ENCODE measurements around the gene SIGMAR1.
"Not testable (repeated sequence)": the region's sequence is repeated elsewhere in the genome, so short reads cannot be mapped to it uniquely, and the experiment has no call there.

The SIGMAR1 gene

GRCh38 chr9:34644766-34645314, 7.3 kb upstream of the SIGMAR1 start:
- no peak for TF ChIP-seq EZH2phosphoT487 (IDR thresholded peaks at IDR 0.05; ENCODE audit: low read length)
- TF ChIP-seq EZH2 (optimal IDR thresholded peaks at IDR 0.05; ENCODE audit: low read depth, low read length), result no peak
- TF ChIP-seq CTCF (IDR thresholded peaks at IDR 0.05; ENCODE audit: low read length), result no peak
- Histone ChIP-seq H3K4me1 (ENCODE audit: low read length) (peaks cover 14% of the 10 kb centered on the region), H3K4me3 (ENCODE audit: low read length) (no peak overlapping the region), H3F3A (ENCODE audit: insufficient read depth, low read length) (peaks cover 11% of the 10 kb centered on the region), H3K27ac (ENCODE audit: low read length) (no peak overlapping the region), H3K4me2 (ENCODE audit: low read depth, low read length) (no peak overlapping the region), H4K20me1 (ENCODE audit: insufficient read depth, low read length) (no peaks in the 10 kb centered on the region), H3K9ac (ENCODE audit: low read length) (no peak overlapping the region), H3K36me3 (replicated peaks; ENCODE audit: insufficient read depth, low read length) (0 out of 2 replicates have a peak, but pooled peaks cover 3% of the 10 kb centered on the region), H3K9me3 (replicated peaks; ENCODE audit: insufficient read depth, low read length) (no peaks in the 10 kb centered on the region), H3K79me2 (ENCODE audit: low read length) (peaks cover 22% of the 10 kb centered on the region), H3K9me2 (replicated peaks; ENCODE audit: insufficient read depth, low read length) (no peaks in the 10 kb centered on the region), H2AFZ (ENCODE audit: low read length) (no peak overlapping the region), H3K27me3 (replicated peaks; ENCODE audit: insufficient read depth, low read length) (no peaks in the 10 kb centered on the region)
- DNase-seq, result no peak

DNA sequence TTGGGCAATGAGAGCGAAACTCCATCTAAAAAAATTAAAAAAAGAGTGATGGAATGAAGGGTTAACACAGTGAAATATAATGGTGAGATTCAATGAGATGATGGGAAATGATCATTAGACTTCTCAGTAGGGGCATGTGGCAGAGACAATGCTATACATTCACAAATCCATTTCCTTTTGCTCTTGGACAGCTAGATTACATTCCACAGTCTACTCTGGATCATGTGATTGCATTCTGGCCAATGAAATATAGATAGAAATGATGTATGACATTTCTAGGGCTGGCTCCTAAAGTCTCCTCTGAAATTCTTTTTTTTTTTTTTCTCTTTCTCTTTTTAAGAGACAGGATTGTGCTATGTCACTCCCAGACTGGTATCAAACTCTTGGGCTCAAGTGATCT, 5.1 kb upstream of the SIGMAR1 start:
- TF ChIP-seq EZH2phosphoT487 (IDR thresholded peaks at IDR 0.05; ENCODE audit: low read length) (no peak), CTCF (IDR thresholded peaks at IDR 0.05; ENCODE audit: low read length) (no peak), EZH2 (optimal IDR thresholded peaks at IDR 0.05; ENCODE audit: low read depth, low read length) (no peak)
- H3K9me3 ChIP-seq (replicated peaks; ENCODE audit: insufficient read depth, low read length), result no peaks in the 10 kb centered on the region
- peaks cover 11% of the 10 kb centered on the region for H3F3A ChIP-seq (ENCODE audit: insufficient read depth, low read length)
- peaks cover 12% of the 10 kb centered on the region for H3K4me1 ChIP-seq (ENCODE audit: low read length)
- H3K27me3 ChIP-seq (replicated peaks; ENCODE audit: insufficient read depth, low read length), result no peaks in the 10 kb centered on the region
- H3K4me2 ChIP-seq (ENCODE audit: low read depth, low read length), result no peak overlapping the region
- no peaks in the 10 kb centered on the region for H3K36me3 ChIP-seq (replicated peaks; ENCODE audit: insufficient read depth, low read length)
- no peak overlapping the region for H3K4me3 ChIP-seq (ENCODE audit: low read length)
- no peak for DNase-seq
- no peak overlapping the region for H3K27ac ChIP-seq (ENCODE audit: low read length)
- H4K20me1 ChIP-seq (ENCODE audit: insufficient read depth, low read length), result no peaks in the 10 kb centered on the region
- no peaks in the 10 kb centered on the region for H3K9me2 ChIP-seq (replicated peaks; ENCODE audit: insufficient read depth, low read length)
- H3K79me2 ChIP-seq (ENCODE audit: low read length), result peaks cover 7% of the 10 kb centered on the region
- H3K9ac ChIP-seq (ENCODE audit: low read length), result no peak overlapping the region
- H2AFZ ChIP-seq (ENCODE audit: low read length), result no peak overlapping the region

DNA sequence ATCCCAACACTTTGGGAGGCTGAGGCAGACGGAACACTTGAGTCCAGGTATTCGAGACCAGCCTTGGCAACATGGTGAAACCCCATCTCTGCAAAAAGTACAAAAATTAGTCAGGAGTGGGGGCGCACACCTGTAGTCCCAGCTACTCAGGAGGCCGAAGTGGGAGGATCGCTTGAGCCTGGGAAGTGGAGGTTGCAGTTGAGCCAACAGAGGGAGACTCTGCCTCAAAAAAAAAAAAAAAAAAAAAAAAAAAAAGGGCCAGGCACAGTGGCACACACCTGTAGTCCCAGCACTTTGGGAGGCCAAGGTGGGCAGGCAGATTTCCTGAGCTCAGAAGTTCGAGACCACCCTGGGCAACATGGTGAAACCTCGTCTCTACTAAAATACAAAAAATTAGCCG, 1.7 kb upstream of the SIGMAR1 start:
- H2AFZ ChIP-seq (ENCODE audit: low read length); H4K20me1 ChIP-seq (ENCODE audit: insufficient read depth, low read length); H3F3A ChIP-seq (ENCODE audit: insufficient read depth, low read length); H3K4me1 ChIP-seq (ENCODE audit: low read length); DNase-seq; H3K36me3 ChIP-seq (replicated peaks; ENCODE audit: insufficient read depth, low read length); H3K27me3 ChIP-seq (replicated peaks; ENCODE audit: insufficient read depth, low read length); H3K27ac ChIP-seq (ENCODE audit: low read length); H3K9ac ChIP-seq (ENCODE audit: low read length); H3K9me2 ChIP-seq (replicated peaks; ENCODE audit: insufficient read depth, low read length); H3K9me3 ChIP-seq (replicated peaks; ENCODE audit: insufficient read depth, low read length); H3K4me2 ChIP-seq (ENCODE audit: low read depth, low read length); H3K4me3 ChIP-seq (ENCODE audit: low read length): not testable (repeated sequence)
- H3K79me2 ChIP-seq (ENCODE audit: low read length), result peaks cover 25% of the 10 kb centered on the region

- Histone ChIP-seq H3K4me1 (ENCODE audit: low read length) (peaks cover 4% of the 10 kb centered on the region), H3K9ac (ENCODE audit: low read length) (peak overlapping the region; percentile 90), H2AFZ (ENCODE audit: low read length) (peak overlapping the region; percentile 88), H3K4me2 (ENCODE audit: low read depth, low read length) (peak overlapping the region; percentile 79), H3K27me3 (replicated peaks; ENCODE audit: insufficient read depth, low read length) (no peaks in the 10 kb centered on the region), H3K4me3 (ENCODE audit: low read length) (peak overlapping the region; percentile 95), H3K9me2 (replicated peaks; ENCODE audit: insufficient read depth, low read length) (no peaks in the 10 kb centered on the region), H3K9me3 (replicated peaks; ENCODE audit: insufficient read depth, low read length) (no peaks in the 10 kb centered on the region), H4K20me1 (ENCODE audit: insufficient read depth, low read length) (no peaks in the 10 kb centered on the region), H3K27ac (ENCODE audit: low read length) (peak overlapping the region; percentile 62), H3K79me2 (ENCODE audit: low read length) (peaks cover 25% of the 10 kb centered on the region), H3K36me3 (replicated peaks; ENCODE audit: insufficient read depth, low read length) (no peaks in the 10 kb centered on the region), H3F3A (ENCODE audit: insufficient read depth, low read length) (peaks cover 7% of the 10 kb centered on the region; the same call in 1 of the 2 replicates)
- no peak for TF ChIP-seq CTCF (IDR thresholded peaks at IDR 0.05; ENCODE audit: low read length)
- TF ChIP-seq EZH2 (optimal IDR thresholded peaks at IDR 0.05; ENCODE audit: low read depth, low read length), result no peak
- no peak for TF ChIP-seq EZH2phosphoT487 (IDR thresholded peaks at IDR 0.05; ENCODE audit: low read length)
- DNase-seq, result no peak
Observed at GRCh38 chr9:34638138-34638445, 505 bp upstream of the SIGMAR1 start.

All from MM.1S (cell line).